Caco-2 (cell line): Measurements from ENCODE around the gene CARNS1. TPM values are rescaled to one million over a fixed set of nuclear protein-coding genes. Genes with fewer than 3 reads are reported as not detected.

ENCODE experiments used
- BruUV-seq: library from RNA; stranded (reverse); fragments of 400-500 nt; replicated peaks from 2 replicates; lab custom pipeline; 2021; lab: Mats Ljungman, UMichigan
- CTCF ChIA-PET: fragments of 300-600 bp; sonication (Branson Sonifier 250); formaldehyde crosslinking; loops from one replicate; lab custom pipeline; 2022; ENCODE audit warnings: antibody characterized with exemption; lab: Charles Lee
- POLR2A ChIA-PET: fragments of 300-600 bp; sonication (Branson Sonifier 250); formaldehyde crosslinking; loops from one replicate; lab custom pipeline; 2022; ENCODE audit warnings: antibody characterized with exemption; lab: Charles Lee
- DNase-seq, 2 experiments: peaks; one replicate each; pipeline versions ENCODE4 v3.0.0 to v3.0.0-alpha.2; 2020 to 2022
- H3K27me3 ChIP-seq: replicated peaks from 2 replicates; pipeline ENCODE4 v1.6.0; 2011; ENCODE audit warnings: low read length; ENCODE audit not compliant: control insufficient read depth, insufficient read depth
- H3K36me3 ChIP-seq: 2 replicates; pipeline ENCODE4 v1.5.1; 2011; ENCODE audit warnings: low read length; ENCODE audit not compliant: control insufficient read depth, insufficient read depth
- H3K4me1 ChIP-seq: fragments of 250-450 bp; sonication (Bioruptor Pico); 2 replicates; pipeline ENCODE4 v1.5.1; 2020; ENCODE audit warnings: mild to moderate bottlenecking
- H3K4me3 ChIP-seq: 2 replicates; pipeline ENCODE4 v1.5.1; 2011; ENCODE audit warnings: low read depth, mild to moderate bottlenecking, control low read depth, low read length
- H3K9me3 ChIP-seq: fragments of 250-450 bp; sonication (Bioruptor Pico); 2 replicates; pipeline ENCODE4 v1.5.1; 2020; ENCODE audit warnings: mild to moderate bottlenecking, moderate library complexity
- H3K27ac Mint-ChIP-seq: one replicate; pipeline ENCODE4 v1.8.0; 2022; ENCODE audit warnings: mixed read lengths; ENCODE audit not compliant: unreplicated experiment
- H3K27me3 Mint-ChIP-seq: one replicate; pipeline ENCODE4 v1.8.0; 2022; ENCODE audit warnings: mixed read lengths; ENCODE audit not compliant: insufficient read depth, unreplicated experiment
- H3K36me3 Mint-ChIP-seq: one replicate; pipeline ENCODE4 v1.8.0; 2022; ENCODE audit warnings: mild to moderate bottlenecking, mixed read lengths; ENCODE audit not compliant: insufficient read depth, unreplicated experiment
- H3K4me1 Mint-ChIP-seq: one replicate; pipeline ENCODE4 v1.8.0; 2022; ENCODE audit warnings: low read depth, mixed read lengths; ENCODE audit not compliant: unreplicated experiment
- H3K4me3 Mint-ChIP-seq: one replicate; pipeline ENCODE4 v1.8.0; 2022; ENCODE audit warnings: mild to moderate bottlenecking, moderate library complexity, mixed read lengths; ENCODE audit not compliant: unreplicated experiment
- H3K9me3 Mint-ChIP-seq: one replicate; pipeline ENCODE4 v1.8.0; 2022; ENCODE audit warnings: mixed read lengths; ENCODE audit not compliant: unreplicated experiment
- CTCF ChIP-seq, 2 experiments: fragments of 200-600 bp in 1 of 2; IDR thresholded peaks; 1 replicate in 1 of 2; 2 replicates in 1 of 2; pipeline versions ENCODE4 v1.5.1 to v1.8.0; 2011 to 2022; ENCODE audit warnings: antibody characterized with exemption in 1 of 2, control low read depth in 1 of 2, inconsistent platforms in 1 of 2, low read depth in 1 of 2, low read length in 1 of 2, mild to moderate bottlenecking in 1 of 2, moderate library complexity in 1 of 2; ENCODE audit not compliant: insufficient read depth in 1 of 2, severe bottlenecking in 1 of 2, unreplicated experiment in 1 of 2
- intact Hi-C: fragments of 100-400 bp; cut with micrococcal nuclease; formaldehyde crosslinking; loops from one replicate; pipeline ENCODE4 v1.10.0; 2022; ENCODE audit not compliant: unreplicated experiment
- total RNA-seq: library from RNA; stranded (reverse); gene quantifications from 2 replicates; pipeline ENCODE4 v1.2.3, GENCODE V29; 2022

CARNS1 gene
- total RNA-seq, 1 experiment from 2014 or later, result 0.09 TPM

- intact Hi-C loops, result no loop called here
Measured at GRCh38 chr11:67435727-67436458, 20.4 kb downstream of the CARNS1 start.

GRCh38 chr11:67436459-67437081, 21.1 kb downstream of the CARNS1 start:
- Mint-ChIP-seq H3K36me3 (peaks cover 83% of the 10 kb centered on the region), H3K9me3 (no peaks in the 10 kb centered on the region), H3K27ac (peak overlapping the region; percentile 45), H3K4me1 (no peaks in the 10 kb centered on the region), H3K4me3 (no peak overlapping the region), H3K27me3 (no peaks in the 10 kb centered on the region)
- BruUV-seq, result no TSS peak
- H3K4me1 ChIP-seq, result no peaks in the 10 kb centered on the region
- peak in 1 of 2 experiments; percentile 55 for DNase-seq
- CTCF ChIA-PET, result no interaction called here
- no peak overlapping the region for H3K4me3 ChIP-seq
- no peaks in the 10 kb centered on the region for H3K27me3 ChIP-seq
- no peaks in the 10 kb centered on the region for H3K9me3 ChIP-seq
- POLR2A ChIA-PET, result interaction anchor here (1.0 to 1.2 kb wide), 2 partner anchors 29 to 36 kb away, joined by 3 to 11 read pairs; no protein-coding TSS in a partner anchor
- intact Hi-C loops, result no loop called here
- TF ChIP-seq CTCF (IDR thresholded peaks at IDR 0.05; ENCODE audit: insufficient read depth in 1 of 2, low read depth in 1 of 2, low read length in 1 of 2, severe bottlenecking in 1 of 2, unreplicated experiment in 1 of 2), result no peak
- peaks cover 24% of the 10 kb centered on the region for H3K36me3 ChIP-seq

More at GRCh38 chr11:67435727-67436458, 20.4 kb downstream of the CARNS1 start:
- Histone ChIP-seq H3K4me1 (no peaks in the 10 kb centered on the region), H3K27me3 (no peaks in the 10 kb centered on the region), H3K9me3 (no peaks in the 10 kb centered on the region), H3K4me3 (no peak overlapping the region), H3K36me3 (peaks cover 21% of the 10 kb centered on the region)
- TF ChIP-seq CTCF (IDR thresholded peaks at IDR 0.05; ENCODE audit: insufficient read depth in 1 of 2, low read depth in 1 of 2, low read length in 1 of 2, severe bottlenecking in 1 of 2, unreplicated experiment in 1 of 2), result no peak
- peak overlapping the region; percentile 45 for H3K27ac Mint-ChIP-seq
- H3K4me1 Mint-ChIP-seq, result no peaks in the 10 kb centered on the region
- ChIA-PET CTCF (no interaction called here), POLR2A (interaction anchor here (1.0 to 1.2 kb wide), 2 partner anchors 29 to 35 kb away, joined by 3 to 11 read pairs; no protein-coding TSS in a partner anchor)
- BruUV-seq, result no TSS peak
- DNase-seq, result no peak
- H3K4me3 Mint-ChIP-seq, result no peak overlapping the region
- no peaks in the 10 kb centered on the region for H3K27me3 Mint-ChIP-seq
- H3K36me3 Mint-ChIP-seq, result peaks cover 82% of the 10 kb centered on the region
- no peaks in the 10 kb centered on the region for H3K9me3 Mint-ChIP-seq

DNA sequence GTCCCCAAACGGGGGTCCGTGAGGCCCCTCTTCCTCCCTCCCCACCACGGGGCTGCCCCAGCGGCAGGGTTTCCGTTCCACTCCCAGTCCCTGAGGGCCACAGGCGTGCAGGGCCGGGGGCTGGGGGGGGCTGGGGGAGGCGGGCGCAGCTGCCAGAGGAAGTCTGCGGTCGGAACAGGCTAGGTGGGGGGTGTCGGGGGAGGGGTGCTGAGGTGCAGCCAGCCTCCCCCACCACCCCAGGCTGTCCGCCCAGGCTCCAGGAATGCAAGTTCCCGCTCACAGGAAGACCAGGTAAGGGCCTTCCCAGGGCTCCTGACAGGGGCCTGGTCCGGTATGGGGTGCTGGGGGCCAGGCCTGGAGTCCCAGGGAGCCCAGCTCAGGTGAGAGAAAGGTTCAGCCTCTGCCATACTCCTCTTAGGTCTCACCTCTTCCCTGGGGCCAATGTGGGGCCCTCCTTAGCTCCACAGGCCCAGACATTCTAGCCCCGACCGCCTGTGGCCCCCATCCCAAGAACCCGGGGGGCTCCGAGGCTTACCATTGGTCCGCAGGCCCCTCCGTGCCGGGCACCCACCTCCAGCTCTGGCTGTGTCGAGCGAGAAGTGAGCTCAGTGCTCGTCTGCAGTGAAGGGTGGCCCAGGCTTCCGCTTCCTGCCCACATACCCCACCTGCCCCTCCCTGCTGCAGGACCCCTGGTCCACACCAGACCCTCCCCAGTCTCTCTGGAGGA, 21.8 kb downstream of the CARNS1 start, which contains the start of gene PTPRCAP:
Gene PTPRCAP (minus strand): TSS at position 601 of the 727 bp plus-strand sequence. CDS start 63 bp downstream, at position 538.
- no peaks in the 10 kb centered on the region for H3K27me3 ChIP-seq
- Mint-ChIP-seq H3K27me3 (no peaks in the 10 kb centered on the region), H3K4me3 (no peak within 1 kb of the TSS), H3K4me1 (no peaks in the 10 kb centered on the region), H3K27ac (peak within 1 kb of the TSS; percentile 45), H3K9me3 (no peaks in the 10 kb centered on the region), H3K36me3 (peaks cover 83% of the 10 kb centered on the region)
- TF ChIP-seq CTCF (IDR thresholded peaks at IDR 0.05; ENCODE audit: insufficient read depth in 1 of 2, low read depth in 1 of 2, low read length in 1 of 2, severe bottlenecking in 1 of 2, unreplicated experiment in 1 of 2), result no peak
- POLR2A ChIA-PET, result interaction anchor here (1.2 kb wide), 1 partner anchor 28 kb away, joined by 3 read pairs; no protein-coding TSS in a partner anchor
- BruUV-seq, result no TSS peak
- no peak for DNase-seq
- no peak within 1 kb of the TSS for H3K4me3 ChIP-seq
- intact Hi-C loops, result no loop called here
- CTCF ChIA-PET, result interaction anchor here (2.0 kb wide), 1 partner anchor 36 kb away, joined by 6 read pairs; the partner anchor contains the start of gene PPP1CA
- peaks cover 29% of the 10 kb centered on the region for H3K36me3 ChIP-seq
- H3K9me3 ChIP-seq, result no peaks in the 10 kb centered on the region
- peaks cover 4% of the 10 kb centered on the region; the same call in 1 of the 2 replicates for H3K4me1 ChIP-seq
